ENCODE measurements around the gene PTER. TPM values are rescaled to one million over a fixed set of nuclear protein-coding genes. Genes with fewer than 3 reads are reported as not detected.

The PTER gene
- total and polyA plus RNA-seq, 2 donors from 2014 or later = 16.2 to 22.2 TPM

GRCh38 chr10:16519250-16519907, 82.6 kb downstream of the PTER start:
- intact Hi-C loops (cut with DNase I) = no loop called here
- Histone ChIP-seq H3K27ac (ENCODE audit: low read depth in 2 of 2, low read length in 2 of 2) (no peak overlapping the region), H3K4me1 (ENCODE audit: control insufficient read depth in 2 of 3, insufficient read depth in 2 of 3, low read depth in 1 of 3, low read length in 3 of 3) (peaks cover 0 to 8% (median 0%) of the 10 kb centered on the region in 3 donors), H3K4me3 (ENCODE audit: low read length in 3 of 3) (no peak overlapping the region), H3K36me3 (ENCODE audit: control insufficient read depth in 2 of 3, insufficient read depth in 3 of 3, low read length in 3 of 3) (no peaks in the 10 kb centered on the region), H3K9ac (ENCODE audit: low read length in 3 of 3) (no peak overlapping the region), H3K9me3 (ENCODE audit: control insufficient read depth in 2 of 3, insufficient read depth in 1 of 3, low read length in 3 of 3) (no peaks in the 10 kb centered on the region), H3K27me3 (ENCODE audit: control insufficient read depth, insufficient read depth, low read length) (peaks cover 29% of the 10 kb centered on the region)
- no peak for TF ChIP-seq CTCF (IDR thresholded peaks at IDR 0.05; ENCODE audit: borderline replicate concordance, extremely low read depth, insufficient read depth)
- DNase-seq = peak in 3 of 5 donors; percentile 4 to 36 (median 8)
- no peak for FAIRE-seq

- FAIRE-seq (no peak), DNase-seq (peak in 3 of 5 donors; percentile 7 to 45 (median 17))
Measured at GRCh38 chr10:16519908-16520861, 83.4 kb downstream of the PTER start.

GRCh38 chr10:16520900-16521299, 84.1 kb downstream of the PTER start:
- Histone ChIP-seq H3K9me3 (ENCODE audit: control insufficient read depth in 2 of 3, insufficient read depth in 1 of 3, low read length in 3 of 3) (no peaks in the 10 kb centered on the region), H3K9ac (ENCODE audit: low read length in 3 of 3) (no peak overlapping the region), H3K4me3 (ENCODE audit: low read length in 3 of 3) (peak overlapping the region in 1 of 3 donors; percentile 17), H3K36me3 (ENCODE audit: control insufficient read depth in 2 of 3, insufficient read depth in 3 of 3, low read length in 3 of 3) (no peaks in the 10 kb centered on the region), H3K27ac (ENCODE audit: low read depth in 2 of 2, low read length in 2 of 2) (no peak overlapping the region), H3K27me3 (ENCODE audit: control insufficient read depth, insufficient read depth, low read length) (peaks cover 29% of the 10 kb centered on the region), H3K4me1 (ENCODE audit: control insufficient read depth in 2 of 3, insufficient read depth in 2 of 3, low read depth in 1 of 3, low read length in 3 of 3) (peaks cover 0 to 8% (median 0%) of the 10 kb centered on the region in 3 donors)
- no peak for FAIRE-seq
- peak; percentile 24 to 79 (median 46) for DNase-seq
- TF ChIP-seq CTCF (IDR thresholded peaks at IDR 0.05; ENCODE audit: borderline replicate concordance, extremely low read depth, insufficient read depth) = no peak
- intact Hi-C loops (cut with DNase I) = no loop called here

More at GRCh38 chr10:16519908-16520861, 83.4 kb downstream of the PTER start:
- no peak overlapping the region for H3K27ac ChIP-seq (ENCODE audit: low read depth in 2 of 2, low read length in 2 of 2)
- intact Hi-C loops (cut with DNase I) = no loop called here
- peaks cover 29% of the 10 kb centered on the region for H3K27me3 ChIP-seq (ENCODE audit: control insufficient read depth, insufficient read depth, low read length)
- H3K4me3 ChIP-seq (ENCODE audit: low read length in 3 of 3) = no peak overlapping the region
- no peak for TF ChIP-seq CTCF (IDR thresholded peaks at IDR 0.05; ENCODE audit: borderline replicate concordance, extremely low read depth, insufficient read depth)
- H3K36me3 ChIP-seq (ENCODE audit: control insufficient read depth in 2 of 3, insufficient read depth in 3 of 3, low read length in 3 of 3) = no peaks in the 10 kb centered on the region
- H3K9ac ChIP-seq (ENCODE audit: low read length in 3 of 3) = no peak overlapping the region
- H3K9me3 ChIP-seq (ENCODE audit: control insufficient read depth in 2 of 3, insufficient read depth in 1 of 3, low read length in 3 of 3) = no peaks in the 10 kb centered on the region
- H3K4me1 ChIP-seq (ENCODE audit: control insufficient read depth in 2 of 3, insufficient read depth in 2 of 3, low read depth in 1 of 3, low read length in 3 of 3) = peaks cover 0 to 8% (median 0%) of the 10 kb centered on the region in 3 donors
